Adrenal gland (tissue), 5 donors: ENCODE data around the gene SYT1.

Source experiments
- CTCF ChIP-seq, 6 experiments: fragments of 450-650 bp in 4 of 6; fragments of 200-600 bp in 2 of 6; sonication (generic) in 1 of 6; IDR thresholded peaks; 1 replicate in 5 of 6; 2 replicates in 1 of 6; pipeline versions ENCODE4 v1.5.1 to v1.8.0; 2016 to 2021; ENCODE audit warnings: antibody characterized with exemption in 6 of 6, mild to moderate bottlenecking in 2 of 6, moderate library complexity in 1 of 6
- POLR2A ChIP-seq, 2 donors: fragments of 450-650 bp; IDR thresholded peaks; one replicate each; pipeline ENCODE4 v1.6.1; 2017; ENCODE audit warnings: antibody characterized with exemption in 2 of 2, mild to moderate bottlenecking in 2 of 2, moderate library complexity in 1 of 2
- donor health status: DM: no; HTN: no; CAD: no.

- TF ChIP-seq CTCF (IDR thresholded peaks at IDR 0.05), result no peak
- TF ChIP-seq POLR2A (IDR thresholded peaks at IDR 0.05), result no peak
Observed at GRCh38 chr12:79085106-79085682, 220.6 kb downstream of the SYT1 start.
